Measurements from ENCODE around the gene CD209.
"Not testable (repeated sequence)": the region's sequence is repeated elsewhere in the genome, so short reads cannot be mapped to it uniquely, and the experiment has no call there.

Gene CD209

GRCh38 chr19:7757358-7757757, 10.0 kb upstream of the CD209 start:
- Histone ChIP-seq H3K4me1 (ENCODE audit: control insufficient read depth in 5 of 5, insufficient read depth in 5 of 5, low read length in 5 of 5) (no peaks in the 10 kb centered on the region), H3K4me3 (ENCODE audit: low read depth in 1 of 5, low read length in 5 of 5) (peak overlapping the region in 1 of 5 donors; percentile 1), H3K27ac (ENCODE audit: low read depth, low read length) (no peak overlapping the region), H3K9ac (ENCODE audit: low read length in 5 of 5) (no peak overlapping the region), H3K27me3 (ENCODE audit: control insufficient read depth in 5 of 5, insufficient read depth in 4 of 5, low read length in 5 of 5) (peaks cover 0 to 9% (median 5%) of the 10 kb centered on the region in 5 donors), H3K36me3 (ENCODE audit: control insufficient read depth in 5 of 5, insufficient read depth in 5 of 5, low read length in 5 of 5) (no peaks in the 10 kb centered on the region), H3K9me3 (ENCODE audit: control insufficient read depth in 5 of 5, low read length in 5 of 5) (peaks cover 8 to 40% (median 39%) of the 10 kb centered on the region in 5 donors)

- H3K36me3 ChIP-seq (ENCODE audit: control insufficient read depth in 5 of 5, insufficient read depth in 5 of 5, low read length in 5 of 5), result no peaks in the 10 kb centered on the region
- no peak overlapping the region for H3K4me3 ChIP-seq (ENCODE audit: low read depth in 1 of 5, low read length in 5 of 5)
- H3K9ac ChIP-seq (ENCODE audit: low read length in 5 of 5), result no peak overlapping the region
- peaks cover 8 to 40% (median 39%) of the 10 kb centered on the region in 5 donors for H3K9me3 ChIP-seq (ENCODE audit: control insufficient read depth in 5 of 5, low read length in 5 of 5)
- no peaks in the 10 kb centered on the region for H3K4me1 ChIP-seq (ENCODE audit: control insufficient read depth in 5 of 5, insufficient read depth in 5 of 5, low read length in 5 of 5)
- H3K27me3 ChIP-seq (ENCODE audit: control insufficient read depth in 5 of 5, insufficient read depth in 4 of 5, low read length in 5 of 5), result peaks cover 0 to 8% (median 7%) of the 10 kb centered on the region in 5 donors
- H3K27ac ChIP-seq (ENCODE audit: low read depth, low read length), result no peak overlapping the region
Observed at GRCh38 chr19:7756258-7756657, 8.9 kb upstream of the CD209 start.

GRCh38 chr19:7751157-7751783, 3.9 kb upstream of the CD209 start:
- Histone ChIP-seq H3K9me3 (ENCODE audit: control insufficient read depth in 5 of 5, low read length in 5 of 5) (peaks cover 3 to 10% (median 4%) of the 10 kb centered on the region in 5 donors), H3K9ac (ENCODE audit: low read length in 5 of 5) (no peak overlapping the region), H3K27me3 (ENCODE audit: control insufficient read depth in 5 of 5, insufficient read depth in 4 of 5, low read length in 5 of 5) (peaks cover 0 to 12% (median 4%) of the 10 kb centered on the region in 5 donors), H3K4me1 (ENCODE audit: control insufficient read depth in 5 of 5, insufficient read depth in 5 of 5, low read length in 5 of 5) (peaks cover 0 to 1% (median 0%) of the 10 kb centered on the region in 5 donors), H3K27ac (ENCODE audit: low read depth, low read length) (no peak overlapping the region), H3K4me3 (ENCODE audit: low read depth in 1 of 5, low read length in 5 of 5) (no peak overlapping the region), H3K36me3 (ENCODE audit: control insufficient read depth in 5 of 5, insufficient read depth in 5 of 5, low read length in 5 of 5) (no peaks in the 10 kb centered on the region)

- Histone ChIP-seq H3K9ac (ENCODE audit: low read length in 5 of 5) (no peak overlapping the region), H3K27ac (ENCODE audit: low read depth, low read length) (no peak overlapping the region), H3K27me3 (ENCODE audit: control insufficient read depth in 5 of 5, insufficient read depth in 4 of 5, low read length in 5 of 5) (peaks cover 0 to 15% (median 4%) of the 10 kb centered on the region in 5 donors), H3K4me3 (ENCODE audit: low read depth in 1 of 5, low read length in 5 of 5) (no peak overlapping the region), H3K9me3 (ENCODE audit: control insufficient read depth in 5 of 5, low read length in 5 of 5) (peaks cover 0 to 4% (median 0%) of the 10 kb centered on the region in 5 donors), H3K36me3 (ENCODE audit: control insufficient read depth in 5 of 5, insufficient read depth in 5 of 5, low read length in 5 of 5) (no peaks in the 10 kb centered on the region), H3K4me1 (ENCODE audit: control insufficient read depth in 5 of 5, insufficient read depth in 5 of 5, low read length in 5 of 5) (peaks cover 0 to 3% (median 0%) of the 10 kb centered on the region in 5 donors)
Observed at GRCh38 chr19:7748756-7749155, 1.4 kb upstream of the CD209 start.

- Histone ChIP-seq H3K27me3 (ENCODE audit: control insufficient read depth in 5 of 5, insufficient read depth in 4 of 5, low read length in 5 of 5) (peaks cover 0 to 15% (median 6%) of the 10 kb centered on the region in 5 donors), H3K4me3 (ENCODE audit: low read depth in 1 of 5, low read length in 5 of 5) (no peak overlapping the region), H3K36me3 (ENCODE audit: control insufficient read depth in 5 of 5, insufficient read depth in 5 of 5, low read length in 5 of 5) (no peaks in the 10 kb centered on the region), H3K9me3 (ENCODE audit: control insufficient read depth in 5 of 5, low read length in 5 of 5) (peaks cover 0 to 4% (median 0%) of the 10 kb centered on the region in 5 donors), H3K27ac (ENCODE audit: low read depth, low read length) (no peak overlapping the region), H3K9ac (ENCODE audit: low read length in 5 of 5) (no peak overlapping the region), H3K4me1 (ENCODE audit: control insufficient read depth in 5 of 5, insufficient read depth in 5 of 5, low read length in 5 of 5) (peaks cover 0 to 3% (median 0%) of the 10 kb centered on the region in 5 donors)
Observed at GRCh38 chr19:7748171-7748570, 837 bp upstream of the CD209 start.

GRCh38 chr19:7746306-7746705, 1.0 kb downstream of the CD209 start:
- not testable (repeated sequence) for H3K4me1 ChIP-seq (ENCODE audit: control insufficient read depth in 5 of 5, insufficient read depth in 5 of 5, low read length in 5 of 5); H3K36me3 ChIP-seq (ENCODE audit: control insufficient read depth in 5 of 5, insufficient read depth in 5 of 5, low read length in 5 of 5); H3K27ac ChIP-seq (ENCODE audit: low read depth, low read length); H3K9me3 ChIP-seq (ENCODE audit: control insufficient read depth in 5 of 5, low read length in 5 of 5)
- peak overlapping the region in 1 of 5 donors; percentile 38 for H3K9ac ChIP-seq (ENCODE audit: low read length in 5 of 5)
- peaks cover 0 to 15% (median 7%) of the 10 kb centered on the region in 5 donors for H3K27me3 ChIP-seq (ENCODE audit: control insufficient read depth in 5 of 5, insufficient read depth in 4 of 5, low read length in 5 of 5)
- peak overlapping the region in 1 of 5 donors; percentile 36 for H3K4me3 ChIP-seq (ENCODE audit: low read depth in 1 of 5, low read length in 5 of 5)

- Histone ChIP-seq H3K4me1 (ENCODE audit: control insufficient read depth in 5 of 5, insufficient read depth in 5 of 5, low read length in 5 of 5) (peaks cover 0 to 3% (median 0%) of the 10 kb centered on the region in 5 donors), H3K36me3 (ENCODE audit: control insufficient read depth in 5 of 5, insufficient read depth in 5 of 5, low read length in 5 of 5) (no peaks in the 10 kb centered on the region), H3K4me3 (ENCODE audit: low read depth in 1 of 5, low read length in 5 of 5) (peak overlapping the region in 1 of 5 donors; percentile 36), H3K27ac (ENCODE audit: low read depth, low read length) (no peak overlapping the region), H3K9me3 (ENCODE audit: control insufficient read depth in 5 of 5, low read length in 5 of 5) (peaks cover 0 to 4% (median 0%) of the 10 kb centered on the region in 5 donors), H3K9ac (ENCODE audit: low read length in 5 of 5) (no peak overlapping the region), H3K27me3 (ENCODE audit: control insufficient read depth in 5 of 5, insufficient read depth in 4 of 5, low read length in 5 of 5) (peaks cover 0 to 13% (median 6%) of the 10 kb centered on the region in 5 donors)
Observed at GRCh38 chr19:7744871-7745650, 2.3 kb downstream of the CD209 start.

GRCh38 chr19:7744199-7744786, 3.0 kb downstream of the CD209 start:
- no peak overlapping the region for H3K9ac ChIP-seq (ENCODE audit: low read length in 5 of 5)
- no peak overlapping the region for H3K4me3 ChIP-seq (ENCODE audit: low read depth in 1 of 5, low read length in 5 of 5)
- H3K4me1 ChIP-seq (ENCODE audit: control insufficient read depth in 5 of 5, insufficient read depth in 5 of 5, low read length in 5 of 5), result peaks cover 0 to 3% (median 0%) of the 10 kb centered on the region in 5 donors
- H3K27me3 ChIP-seq (ENCODE audit: control insufficient read depth in 5 of 5, insufficient read depth in 4 of 5, low read length in 5 of 5), result peaks cover 0 to 13% (median 5%) of the 10 kb centered on the region in 5 donors
- peaks cover 0 to 4% (median 0%) of the 10 kb centered on the region in 5 donors for H3K9me3 ChIP-seq (ENCODE audit: control insufficient read depth in 5 of 5, low read length in 5 of 5)
- no peak overlapping the region for H3K27ac ChIP-seq (ENCODE audit: low read depth, low read length)
- no peaks in the 10 kb centered on the region for H3K36me3 ChIP-seq (ENCODE audit: control insufficient read depth in 5 of 5, insufficient read depth in 5 of 5, low read length in 5 of 5)

- Histone ChIP-seq H3K4me1 (ENCODE audit: control insufficient read depth in 5 of 5, insufficient read depth in 5 of 5, low read length in 5 of 5) (peaks cover 0 to 3% (median 1%) of the 10 kb centered on the region in 5 donors), H3K27ac (ENCODE audit: low read depth, low read length) (no peak overlapping the region)
Observed at GRCh38 chr19:7743425-7743841, 3.9 kb downstream of the CD209 start.

More at GRCh38 chr19:7743425-7743841, 3.9 kb downstream of the CD209 start:
- Histone ChIP-seq H3K36me3 (ENCODE audit: control insufficient read depth in 5 of 5, insufficient read depth in 5 of 5, low read length in 5 of 5) (no peaks in the 10 kb centered on the region), H3K4me3 (ENCODE audit: low read depth in 1 of 5, low read length in 5 of 5) (no peak overlapping the region), H3K9me3 (ENCODE audit: control insufficient read depth in 5 of 5, low read length in 5 of 5) (peaks cover 0 to 4% (median 0%) of the 10 kb centered on the region in 5 donors), H3K27me3 (ENCODE audit: control insufficient read depth in 5 of 5, insufficient read depth in 4 of 5, low read length in 5 of 5) (peaks cover 0 to 10% (median 5%) of the 10 kb centered on the region in 5 donors), H3K9ac (ENCODE audit: low read length in 5 of 5) (no peak overlapping the region)

All from subcutaneous abdominal adipose tissue (tissue), 5 donors.